HG03025 (cell line): Measurements from ENCODE around the gene ITCH.
"Not testable (repeated sequence)": the region's sequence is repeated elsewhere in the genome, so short reads cannot be mapped to it uniquely, and the experiment has no call there.

Experiments
- ATAC-seq: cut with Tn5 transposase; IDR thresholded peaks from one replicate; pipeline ENCODE4 v1.9.1; 2021; ENCODE audit warnings: mild to moderate bottlenecking, moderate library complexity; ENCODE audit not compliant: unreplicated experiment, low FRiP score

The ITCH gene

DNA sequence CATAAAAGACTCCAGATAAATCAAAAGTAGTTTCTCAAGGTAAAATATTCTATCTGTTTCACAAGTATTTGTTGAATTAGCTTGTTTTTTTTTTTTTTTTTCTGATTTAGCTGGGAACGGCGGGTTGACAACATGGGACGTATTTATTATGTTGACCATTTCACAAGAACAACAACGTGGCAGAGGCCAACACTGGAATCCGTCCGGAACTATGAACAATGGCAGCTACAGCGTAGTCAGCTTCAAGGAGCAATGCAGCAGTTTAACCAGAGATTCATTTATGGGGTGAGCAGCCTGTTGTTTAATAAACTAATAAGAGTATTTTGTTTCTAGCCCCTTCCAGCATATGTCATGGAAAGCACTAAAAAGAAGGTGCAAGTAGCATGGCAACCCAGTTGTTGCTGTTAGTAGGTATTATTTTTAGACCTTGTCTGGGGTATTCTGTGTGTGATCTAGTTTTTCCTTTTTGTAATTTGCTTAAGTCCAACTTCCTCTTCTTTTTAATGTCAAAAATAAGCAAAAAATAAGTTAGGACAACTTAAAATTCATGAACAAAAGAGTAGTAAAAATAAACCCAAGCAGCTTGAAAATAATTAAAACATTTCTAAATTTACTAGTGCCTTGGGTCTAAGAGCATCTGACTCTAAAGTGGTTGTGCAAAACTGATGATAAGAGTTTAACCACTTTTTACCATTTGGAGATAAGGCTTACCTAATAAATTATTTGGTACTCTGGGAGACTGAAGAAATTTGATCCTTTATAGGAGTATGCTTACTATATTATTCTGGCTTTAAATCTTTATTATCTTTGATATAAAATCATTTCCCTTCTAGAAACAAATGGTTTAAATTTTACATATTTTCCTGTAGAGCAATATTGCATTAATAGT, 82.3 kb downstream of the ITCH start:
- ATAC-seq = no peak

DNA sequence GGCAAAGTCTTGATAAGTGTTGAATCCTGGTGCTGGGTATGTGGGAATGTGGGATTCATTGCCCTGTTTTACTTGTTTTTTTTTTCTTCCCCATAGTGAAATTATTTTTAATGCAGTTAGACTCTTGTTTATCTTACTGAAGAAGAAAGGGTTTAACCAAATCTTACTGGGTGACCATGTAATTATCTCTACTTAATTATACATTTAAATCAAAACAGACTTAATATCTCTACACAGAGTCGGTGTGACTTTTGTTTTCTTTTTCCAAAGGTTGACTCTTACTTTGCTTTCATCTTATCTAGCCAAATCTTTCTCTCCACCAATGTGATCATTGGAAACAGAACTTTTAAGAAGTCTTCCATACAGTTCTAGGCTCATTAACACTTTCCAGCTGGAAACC, 85.4 kb downstream of the ITCH start:
- ATAC-seq = no peak

DNA sequence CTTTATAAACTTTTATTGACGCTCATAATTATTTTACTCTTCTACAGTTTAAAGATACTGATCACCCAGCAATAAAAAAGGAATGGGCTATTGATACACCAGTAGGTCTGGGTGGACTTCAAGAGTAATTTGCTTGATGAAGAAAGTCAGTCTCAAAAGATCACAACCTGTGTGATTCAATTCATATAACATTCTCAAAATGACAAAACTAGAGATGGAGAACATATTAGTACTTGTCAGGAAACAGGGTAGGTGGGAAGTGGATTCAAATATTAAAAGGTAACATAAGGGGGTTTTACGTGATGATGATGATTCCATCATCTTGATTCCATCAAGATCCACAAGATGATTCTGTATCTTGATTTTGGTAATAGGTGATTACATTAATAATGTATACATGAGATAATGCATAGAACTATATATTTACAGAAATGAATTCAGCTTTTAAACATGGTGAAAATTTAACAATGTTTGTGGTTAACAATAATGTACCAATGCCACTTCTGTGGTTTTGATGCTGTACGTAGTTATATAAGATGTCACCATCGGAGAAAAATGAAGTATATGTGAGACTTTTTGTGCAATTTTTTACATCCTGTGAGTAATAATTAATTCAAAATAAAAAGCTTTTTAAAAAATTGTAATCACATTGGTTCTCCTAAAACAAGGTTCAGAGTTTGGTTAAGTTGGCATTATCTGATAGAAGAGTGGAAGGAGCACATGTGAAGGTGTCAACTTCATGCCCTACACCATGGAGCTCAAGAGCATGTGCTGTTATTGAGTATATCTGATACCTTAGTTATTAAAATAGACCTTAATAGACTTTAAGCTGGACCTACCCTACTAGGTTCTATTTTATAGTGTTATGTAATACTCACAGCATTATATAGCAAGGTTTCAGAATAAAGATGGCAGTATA, 86.9 kb downstream of the ITCH start:
- no peak for ATAC-seq

DNA sequence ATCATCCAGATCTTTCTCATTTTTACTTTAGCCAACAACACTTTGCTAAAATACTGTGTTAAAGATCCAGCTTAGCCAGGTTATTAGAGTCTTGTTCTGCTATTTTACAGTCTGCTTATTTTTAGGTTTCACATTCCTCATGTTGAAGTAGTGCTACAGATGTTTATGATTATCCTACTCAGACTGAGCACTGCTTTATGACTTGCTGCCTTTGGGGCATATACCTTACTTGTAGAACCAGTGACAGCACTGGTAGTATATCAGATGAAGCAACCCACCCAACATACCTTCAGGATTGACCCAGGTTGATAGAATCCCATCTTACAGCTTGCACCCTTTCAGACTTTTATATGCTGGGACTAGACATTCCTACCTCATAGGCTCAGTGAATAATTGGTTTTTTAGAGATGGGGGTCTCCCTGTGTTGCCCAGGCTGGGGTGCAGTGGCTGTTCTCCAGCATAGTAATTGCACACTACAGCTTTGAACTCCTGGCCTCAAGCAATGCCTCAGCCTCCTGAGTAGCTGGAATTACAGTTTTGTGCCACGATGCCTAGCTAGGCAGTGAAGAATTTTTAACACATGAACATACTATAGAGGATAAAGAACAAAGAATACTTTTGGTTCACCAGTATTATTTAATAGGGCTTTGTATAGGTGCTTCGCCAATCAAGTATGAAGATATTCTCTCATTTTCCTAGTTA, 89.4 kb downstream of the ITCH start:
- no peak for ATAC-seq

DNA sequence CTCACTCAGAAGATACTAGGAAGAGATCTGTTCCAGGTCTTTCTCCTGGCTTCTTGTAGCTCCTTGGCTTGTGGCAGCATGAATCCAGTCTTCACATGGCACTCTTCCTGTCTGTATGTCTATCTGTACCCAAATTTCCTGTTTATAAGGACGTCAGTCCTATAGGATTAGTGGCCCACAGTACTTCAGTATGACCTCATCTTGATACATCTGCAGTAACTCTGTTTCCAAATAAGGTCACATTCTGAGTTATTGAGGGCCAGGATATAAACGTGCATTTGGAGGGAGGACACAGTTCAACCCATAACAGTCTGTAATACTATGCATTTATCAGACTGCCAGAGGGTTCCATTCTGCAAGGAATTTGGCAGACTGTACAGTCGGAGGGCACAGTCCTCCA, 95.6 kb downstream of the ITCH start:
- no peak for ATAC-seq

DNA sequence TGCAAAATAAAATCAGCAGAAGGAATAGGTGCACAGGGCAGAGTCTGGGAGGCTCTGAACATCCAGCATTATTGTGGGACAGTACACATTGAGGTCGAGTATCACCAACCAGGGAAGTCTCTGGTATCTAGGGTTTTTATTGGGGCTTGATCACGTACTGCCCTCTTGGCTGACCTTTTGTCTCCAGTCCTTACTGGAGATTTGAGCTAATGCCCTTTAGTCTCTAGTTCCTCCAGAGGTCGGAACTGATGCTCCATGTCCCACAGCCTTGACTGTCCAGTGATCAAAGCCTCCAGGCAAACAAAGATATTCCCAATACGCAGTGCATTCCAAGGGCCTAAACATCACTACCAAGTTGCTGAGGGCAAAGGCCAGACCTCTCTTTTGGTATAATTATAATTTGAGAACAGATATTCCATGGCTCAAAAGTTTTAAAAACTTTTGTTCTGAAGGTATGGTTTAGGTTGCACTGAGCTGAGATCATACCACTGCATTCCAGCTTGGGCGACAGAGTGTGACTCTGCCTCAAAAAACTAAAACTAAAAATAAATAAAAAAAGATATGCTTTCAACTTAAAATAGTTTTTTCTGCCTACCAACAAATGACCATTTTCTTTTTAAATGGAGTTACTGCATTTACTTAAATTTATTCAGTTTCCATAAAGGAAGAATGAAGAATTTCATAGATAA, 96.3 kb downstream of the ITCH start:
- no peak for ATAC-seq

DNA sequence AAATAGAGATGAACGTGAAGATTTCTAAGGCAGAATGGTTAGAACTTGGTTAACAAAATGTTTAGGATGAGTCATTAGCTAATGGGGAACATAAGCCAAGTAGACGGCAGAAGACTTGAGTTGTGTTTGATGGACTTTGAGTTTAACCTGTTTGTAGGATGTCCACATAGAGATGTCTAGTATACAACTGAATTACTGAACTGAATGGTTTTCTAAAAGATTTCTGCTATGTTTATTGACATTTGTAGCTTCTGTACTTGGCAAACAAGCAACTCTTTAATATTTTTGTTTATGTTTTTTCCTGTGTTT, 98.7 kb downstream of the ITCH start:
- no peak for ATAC-seq

DNA sequence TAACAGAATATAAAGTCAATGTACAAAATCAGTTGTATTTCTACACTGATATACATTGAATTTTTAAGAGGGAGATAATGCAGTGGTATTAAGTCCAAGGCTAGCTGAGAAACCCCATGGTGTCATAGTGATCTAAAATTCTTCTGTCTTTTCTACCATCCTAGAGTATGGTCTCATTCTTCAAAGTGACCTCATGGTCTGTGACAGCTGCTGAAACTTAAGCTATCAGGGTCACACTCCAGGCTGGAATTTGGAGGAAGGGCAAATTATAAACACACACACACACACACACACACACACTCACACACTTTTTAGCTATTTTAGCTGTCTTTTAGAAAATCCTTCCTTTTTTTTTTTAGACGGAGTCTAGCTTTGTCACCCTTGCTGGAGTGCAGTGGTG, 105.9 kb downstream of the ITCH start:
- no peak for ATAC-seq

DNA sequence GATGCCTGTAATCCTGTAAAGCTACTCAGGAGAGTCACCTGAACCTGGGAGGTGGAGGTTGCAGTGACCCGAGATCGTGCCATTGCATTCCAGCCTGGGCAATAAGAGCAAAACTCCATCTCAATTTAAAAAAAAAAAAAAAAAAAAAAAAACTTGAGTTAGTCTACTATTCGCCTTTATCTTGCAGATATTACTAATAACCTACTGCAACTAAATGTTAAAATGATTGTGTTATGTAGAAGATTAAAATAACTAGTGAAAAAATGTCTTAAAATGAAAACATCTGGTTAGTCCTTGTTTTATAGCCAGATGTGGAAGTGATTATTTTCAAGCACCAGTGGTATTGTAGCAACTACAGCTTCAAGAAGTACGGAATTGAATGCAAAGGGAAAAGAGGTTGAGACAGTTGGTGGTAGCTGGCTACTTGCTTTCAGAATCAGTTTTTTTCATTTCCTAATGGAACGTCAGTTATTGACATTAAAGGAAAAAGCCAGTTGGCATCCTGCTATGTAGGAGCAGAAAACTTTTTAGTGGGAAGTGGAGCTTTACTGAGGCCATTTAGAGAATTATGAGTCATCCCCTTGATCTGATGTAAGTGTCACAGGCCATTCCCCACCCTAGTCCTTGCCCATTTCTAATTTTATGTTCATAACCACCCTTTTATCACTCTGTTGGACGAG, 109.3 kb downstream of the ITCH start:
- no peak for ATAC-seq

DNA sequence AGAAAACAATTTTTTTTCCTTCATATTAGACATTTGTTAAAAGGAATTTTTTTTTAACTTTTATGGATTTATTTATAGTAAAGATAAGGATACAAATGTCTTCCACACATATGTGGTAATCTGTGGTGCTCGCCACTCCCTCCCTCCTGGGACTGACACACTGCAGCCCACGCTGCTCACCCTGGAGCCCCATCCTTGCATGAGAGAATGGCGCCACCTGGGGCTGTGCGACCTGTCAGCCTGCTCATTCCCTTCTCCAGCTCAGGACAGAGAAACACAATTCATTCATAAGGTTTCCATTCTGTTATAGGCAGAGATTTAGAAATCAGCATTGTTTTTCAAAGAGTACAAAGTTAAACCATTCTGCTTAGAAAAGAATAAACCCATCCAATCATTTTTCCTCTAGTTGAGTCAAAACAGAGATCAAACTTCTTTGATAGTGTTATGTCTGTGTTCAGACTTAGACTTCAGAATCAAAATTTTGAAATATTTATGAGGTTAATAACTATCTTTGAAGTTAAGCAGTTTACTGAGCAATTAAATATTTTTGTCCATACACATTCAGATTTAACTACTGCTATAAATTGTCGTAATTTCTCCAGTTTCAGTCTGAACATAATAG, 110.3 kb downstream of the ITCH start:
- ATAC-seq = no peak

DNA sequence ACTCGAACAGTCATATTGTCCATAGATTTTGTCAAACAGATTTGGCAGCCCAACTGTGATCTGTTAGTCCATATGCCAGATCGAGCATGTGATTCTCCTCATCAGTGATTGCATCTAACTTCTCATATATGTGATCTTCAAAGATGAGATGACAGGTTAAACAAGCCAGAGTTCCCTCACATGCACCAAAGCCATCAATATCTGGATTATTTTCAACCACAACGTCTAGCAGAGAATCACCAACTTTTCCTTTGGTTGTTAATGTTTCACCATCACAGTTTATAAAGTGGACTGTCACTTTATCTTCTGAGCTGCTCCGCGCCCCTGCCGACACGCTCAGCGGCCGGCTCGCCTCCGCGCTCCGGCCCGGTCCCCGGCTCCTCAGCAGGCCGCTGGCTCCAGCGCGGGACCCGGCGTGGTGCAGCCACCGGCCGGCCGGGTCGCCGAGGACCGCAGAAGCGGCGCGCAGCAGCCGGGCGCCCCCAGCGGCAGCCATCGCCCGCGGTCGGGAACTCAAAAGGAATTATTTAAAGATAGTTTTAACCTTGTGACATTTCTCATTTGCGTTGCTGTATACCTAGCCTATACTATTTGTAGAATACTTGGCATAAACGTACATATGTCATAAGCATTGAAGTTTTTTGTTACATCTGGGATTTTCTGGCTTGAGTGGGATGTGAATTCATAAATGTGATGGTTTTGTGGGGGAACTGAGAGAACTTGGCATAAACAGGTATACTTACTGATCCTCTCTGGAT, 113.1 kb downstream of the ITCH start:
- ATAC-seq = no peak

DNA sequence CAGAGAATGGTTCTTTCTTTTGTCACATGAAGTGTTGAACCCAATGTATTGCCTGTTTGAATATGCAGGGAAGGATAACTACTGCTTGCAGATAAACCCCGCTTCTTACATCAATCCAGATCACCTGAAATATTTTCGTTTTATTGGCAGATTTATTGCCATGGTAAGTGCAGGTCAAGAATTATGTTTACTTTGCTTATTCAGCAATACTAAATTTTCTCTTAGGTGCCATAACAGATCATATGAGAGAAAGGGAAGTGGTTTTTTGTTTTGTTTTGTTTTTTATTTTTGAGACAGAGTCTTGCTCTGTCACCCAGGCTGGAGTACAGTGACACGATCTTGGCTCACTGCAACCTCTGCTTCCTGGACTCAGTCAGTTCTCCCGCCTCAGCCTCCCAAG, 116.6 kb downstream of the ITCH start:
- no peak for ATAC-seq

DNA sequence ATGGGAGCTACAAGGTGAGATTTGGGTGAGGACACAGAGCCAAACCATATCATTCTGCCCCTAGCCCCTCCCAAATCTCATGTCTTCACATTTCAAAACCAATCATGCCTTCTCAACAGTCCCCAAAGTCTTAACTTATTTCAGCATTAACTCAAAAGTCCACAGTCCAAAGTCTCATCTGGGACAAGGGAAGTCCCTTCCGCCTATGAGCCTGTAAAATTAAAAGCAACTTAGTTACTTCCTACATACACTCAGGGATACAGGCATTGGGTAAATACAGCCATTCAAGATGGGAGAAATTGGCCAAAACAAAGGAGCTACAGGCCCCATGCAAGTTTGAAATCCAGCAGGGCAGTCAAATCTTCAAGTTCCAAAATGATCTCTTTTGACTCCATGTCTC, 119.1 kb downstream of the ITCH start:
- not testable (repeated sequence) for ATAC-seq

DNA sequence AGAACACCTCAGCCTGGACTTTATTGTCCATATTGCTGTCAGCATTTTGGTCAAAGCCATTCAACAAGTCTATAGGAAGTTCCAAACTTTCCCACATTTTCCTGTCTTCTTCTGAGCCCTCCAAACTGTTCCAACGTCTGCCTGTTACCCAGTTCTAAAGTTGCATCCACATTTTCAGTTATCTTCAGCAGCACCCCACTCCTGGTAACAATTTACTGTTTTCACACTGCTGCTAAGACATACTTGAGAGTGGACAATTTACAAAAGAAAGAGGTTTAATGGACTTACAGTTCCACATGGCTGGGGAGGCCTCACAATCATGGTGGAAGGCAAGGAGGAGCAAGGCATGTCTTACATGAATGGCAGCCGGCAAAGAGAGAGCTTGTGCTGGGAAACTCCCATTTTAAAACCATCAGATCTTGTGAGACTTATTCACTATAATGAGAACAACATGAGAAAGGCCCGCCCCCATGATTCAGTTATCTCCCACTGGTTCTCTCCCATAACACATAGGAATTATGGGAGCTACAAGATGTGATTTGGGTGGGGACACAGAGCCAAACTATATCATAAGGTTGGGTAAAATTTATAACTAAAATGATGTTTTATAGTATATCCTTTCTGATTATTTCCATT, 120.6 kb downstream of the ITCH start:
- not testable (repeated sequence) for ATAC-seq

DNA sequence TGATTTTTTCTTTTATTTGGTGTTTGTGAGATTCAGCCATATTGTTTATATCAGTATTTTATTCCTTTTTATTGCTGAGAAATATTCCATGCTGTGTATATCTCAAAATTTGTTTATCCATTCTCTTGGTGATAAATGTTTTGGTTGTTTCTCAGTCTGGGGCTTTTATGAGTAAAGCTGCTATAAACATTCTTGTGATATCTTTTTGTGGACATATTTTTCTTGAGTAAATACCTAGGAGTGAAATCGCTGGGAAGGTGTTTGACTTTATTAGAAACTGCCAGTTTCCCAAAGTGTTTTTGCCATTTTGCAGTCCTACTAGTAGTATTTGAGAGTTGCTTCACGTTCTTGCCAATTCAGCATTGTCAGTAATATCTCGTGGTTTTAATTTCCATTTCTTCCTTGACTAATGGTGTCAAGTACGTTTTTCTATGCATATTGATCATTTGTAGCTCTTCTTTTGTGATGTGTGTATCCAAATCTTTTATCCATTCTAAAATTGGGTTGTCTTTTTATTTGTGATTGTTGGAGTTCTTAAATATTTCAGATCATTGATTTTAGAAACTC, 122.1 kb downstream of the ITCH start:
- no peak for ATAC-seq

DNA sequence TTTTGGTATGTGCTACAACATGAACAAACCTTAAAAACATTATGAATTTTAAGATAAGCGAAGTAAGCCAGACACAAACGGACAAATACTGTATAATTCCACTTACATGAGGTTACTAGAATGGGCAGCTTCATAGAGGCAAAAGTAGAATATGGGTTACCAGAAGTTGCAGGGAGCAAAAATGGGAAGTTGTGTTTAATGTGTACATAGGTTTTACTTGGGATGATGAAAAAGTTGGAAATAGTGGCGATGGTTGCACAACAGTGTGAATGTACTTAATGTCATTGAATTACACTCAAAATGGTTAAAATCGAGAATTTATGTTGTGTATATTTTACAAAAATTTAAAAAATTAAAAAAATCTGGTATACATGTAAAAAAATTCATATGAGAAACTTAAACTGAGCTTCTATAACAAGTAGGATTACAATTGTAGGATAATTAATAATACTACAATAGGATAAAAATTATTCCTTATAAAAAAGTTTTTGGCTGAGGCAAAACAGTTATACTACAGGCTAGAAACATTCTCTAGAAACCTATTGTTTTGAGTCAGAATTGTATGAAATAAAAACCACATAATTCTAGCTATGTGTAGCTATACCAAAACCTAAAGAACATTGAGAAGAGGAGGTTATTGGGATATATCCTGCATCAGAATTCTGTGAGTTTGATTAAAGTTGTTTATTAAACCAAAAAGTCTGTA, 128.3 kb downstream of the ITCH start:
- ATAC-seq = no peak

DNA sequence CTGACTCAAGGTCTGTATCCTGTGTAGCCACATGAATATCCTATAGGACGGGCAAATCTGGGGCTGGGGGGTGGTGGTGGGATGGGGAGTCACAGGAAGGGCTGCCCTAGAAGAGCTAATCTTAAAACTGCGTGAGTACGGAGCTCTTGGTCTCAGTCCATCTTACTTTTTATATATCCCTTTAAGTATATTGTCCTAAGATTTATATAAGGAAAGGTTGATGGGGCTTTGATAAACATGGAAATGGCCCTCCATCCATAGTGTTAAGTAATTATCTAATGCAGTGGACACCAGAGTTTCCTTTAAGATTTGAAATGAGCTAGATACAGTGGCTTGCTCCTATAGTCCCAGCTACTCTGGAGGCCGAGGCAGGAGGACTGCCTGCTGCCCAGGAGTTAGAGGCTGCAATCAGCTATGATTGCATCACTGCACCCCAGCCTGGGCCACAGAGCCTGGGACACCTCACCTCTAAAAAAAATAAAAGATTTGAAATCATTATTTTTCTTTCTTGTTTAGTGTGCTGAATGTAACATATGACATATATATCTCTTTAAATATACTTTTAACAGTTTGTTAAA, 128.9 kb downstream of the ITCH start:
- no peak for ATAC-seq
